CD4-positive, CD25-positive, alpha-beta regulatory T cell (primary cell): ENCODE results near the gene TCF7L1. TPM values are rescaled to one million over a fixed set of nuclear protein-coding genes. Genes with fewer than 3 reads are reported as not detected.

ENCODE experiments used
- ATAC-seq, 2 donors: fragments of 150-1000 bp; cut with Tn5 transposase; one replicate each; pipeline ENCODE4 v1.10.0; 2021; ENCODE audit warnings: low read depth in 2 of 2, moderate number of reproducible peaks in 2 of 2, moderate library complexity in 1 of 2
- DNase-seq, 3 donors: peaks; one replicate each; pipeline versions ENCODE4 v3.0.0 to v3.0.0-alpha.2; 2012 to 2022; ENCODE audit warnings: mixed read lengths in 1 of 3
- H3K27ac ChIP-seq: one replicate; pipeline ENCODE4 v1.7.0; 2013; ENCODE audit warnings: mild to moderate bottlenecking, low read length; ENCODE audit not compliant: insufficient read depth, poor library complexity, severe bottlenecking
- H3K27me3 ChIP-seq: one replicate; pipeline ENCODE4 v1.7.0; 2013; ENCODE audit warnings: low read length; ENCODE audit not compliant: control insufficient read depth, insufficient read depth
- H3K36me3 ChIP-seq: one replicate; pipeline ENCODE4 v1.7.0; 2013; ENCODE audit warnings: mild to moderate bottlenecking, low read length, moderate library complexity; ENCODE audit not compliant: control insufficient read depth, insufficient read depth
- H3K4me1 ChIP-seq: 2 replicates; pipeline ENCODE4 v1.7.0; 2013; ENCODE audit warnings: mild to moderate bottlenecking, low read length; ENCODE audit not compliant: insufficient read depth, control insufficient read depth, poor library complexity, severe bottlenecking
- H3K4me3 ChIP-seq: one replicate; pipeline ENCODE4 v1.7.0; 2013; ENCODE audit warnings: low read depth, mild to moderate bottlenecking, low read length, moderate library complexity
- H3K9me3 ChIP-seq, 2 experiments: 1 replicate in 1 of 2; 2 replicates in 1 of 2; pipeline ENCODE4 v1.7.0; 2013; ENCODE audit warnings: low read length in 2 of 2, mild to moderate bottlenecking in 1 of 2, moderate library complexity in 1 of 2; ENCODE audit not compliant: control insufficient read depth in 2 of 2
- H3K27ac Mint-ChIP-seq, 3 donors: one replicate each; pipeline ENCODE4 v1.8.0; 2020 to 2022; ENCODE audit warnings: mild to moderate bottlenecking in 3 of 3, mixed read lengths in 3 of 3, moderate library complexity in 2 of 3
- H3K27me3 Mint-ChIP-seq: one replicate; pipeline ENCODE4 v1.8.0; 2022; ENCODE audit warnings: mild to moderate bottlenecking, mixed read lengths
- H3K36me3 Mint-ChIP-seq: one replicate; pipeline ENCODE4 v1.8.0; 2020; ENCODE audit warnings: mixed read lengths
- H3K4me1 Mint-ChIP-seq, 4 donors: one replicate each; pipeline ENCODE4 v1.8.0; 2020 to 2022; ENCODE audit warnings: mixed read lengths in 4 of 4, mild to moderate bottlenecking in 1 of 4
- H3K4me3 Mint-ChIP-seq, 4 donors: one replicate each; pipeline ENCODE4 v1.8.0; 2020 to 2022; ENCODE audit warnings: mild to moderate bottlenecking in 4 of 4, mixed read lengths in 4 of 4, moderate library complexity in 3 of 4
- H3K9me3 Mint-ChIP-seq, 7 donors: one replicate each; pipeline ENCODE4 v1.8.0; 2020 to 2022; ENCODE audit warnings: mixed read lengths in 7 of 7, mild to moderate bottlenecking in 3 of 7, moderate library complexity in 2 of 7
- polyA plus RNA-seq, 4 donors: library from polyadenylated mRNA; unstranded; fragments of 300-500 nt; fragmentation: Illumina TruSeq; gene quantifications; one replicate each; pipeline ENCODE4 v1.2.3, GENCODE V29; 2021
- total RNA-seq: library from RNA; stranded (reverse); gene quantifications from one replicate; pipeline ENCODE4 v1.2.3, GENCODE V29; 2022

The TCF7L1 gene
- total and polyA plus RNA-seq, 5 donors from 2014 or later = 0.07 to 0.10 TPM; not detected in 3

- no peak overlapping the region for H3K27ac ChIP-seq
- no peaks in the 10 kb centered on the region for H3K27me3 ChIP-seq
- DNase-seq (no peak), ATAC-seq (no peak)
- Mint-ChIP-seq H3K4me1 (no peaks in the 10 kb centered on the region), H3K4me3 (no peak overlapping the region), H3K9me3 (no peaks in the 10 kb centered on the region), H3K36me3 (no peaks in the 10 kb centered on the region), H3K27ac (no peak overlapping the region), H3K27me3 (peaks cover 21% of the 10 kb centered on the region)
- no peaks in the 10 kb centered on the region for H3K36me3 ChIP-seq
- H3K4me3 ChIP-seq = no peak overlapping the region
- H3K4me1 ChIP-seq = no peaks in the 10 kb centered on the region
- H3K9me3 ChIP-seq = peaks cover 0 to 1% of the 10 kb centered on the region in 2 experiments
These were observed 32.8 kb downstream of the TCF7L1 start for GRCh38 chr2:85166021-85166420.

GRCh38 chr2:85167479-85167878 lies 34.3 kb downstream of the TCF7L1 start:
- H3K36me3 ChIP-seq = no peaks in the 10 kb centered on the region
- no peaks in the 10 kb centered on the region for H3K4me1 ChIP-seq
- no peak overlapping the region for H3K4me3 ChIP-seq
- no peaks in the 10 kb centered on the region for H3K27me3 ChIP-seq
- ATAC-seq (no peak), DNase-seq (no peak)
- H3K27ac ChIP-seq = no peak overlapping the region
- Mint-ChIP-seq H3K27ac (no peak overlapping the region), H3K4me3 (no peak overlapping the region), H3K4me1 (no peaks in the 10 kb centered on the region), H3K9me3 (peaks cover 0 to 2% (median 0%) of the 10 kb centered on the region in 7 donors), H3K27me3 (peaks cover 15% of the 10 kb centered on the region), H3K36me3 (no peaks in the 10 kb centered on the region)
- H3K9me3 ChIP-seq = peaks cover 0 to 1% of the 10 kb centered on the region in 2 experiments

- H3K27ac Mint-ChIP-seq = no peak overlapping the region
These were observed 35.8 kb downstream of the TCF7L1 start for GRCh38 chr2:85168942-85169341.

GRCh38 chr2:85169581-85169980 lies 36.4 kb downstream of the TCF7L1 start:
- Mint-ChIP-seq H3K27ac (no peak overlapping the region), H3K9me3 (peaks cover 0 to 2% (median 0%) of the 10 kb centered on the region in 7 donors), H3K4me3 (no peak overlapping the region), H3K36me3 (no peaks in the 10 kb centered on the region), H3K4me1 (no peaks in the 10 kb centered on the region), H3K27me3 (peaks cover 5% of the 10 kb centered on the region)
- Histone ChIP-seq H3K36me3 (no peaks in the 10 kb centered on the region), H3K4me3 (no peak overlapping the region), H3K4me1 (no peaks in the 10 kb centered on the region), H3K9me3 (peaks cover 0 to 1% of the 10 kb centered on the region in 2 experiments), H3K27ac (no peak overlapping the region), H3K27me3 (no peaks in the 10 kb centered on the region)
- no peak for DNase-seq
- ATAC-seq = no peak

More at GRCh38 chr2:85168942-85169341, 35.8 kb downstream of the TCF7L1 start:
- no peak for ATAC-seq
- Histone ChIP-seq H3K9me3 (peaks cover 0 to 1% of the 10 kb centered on the region in 2 experiments), H3K36me3 (no peaks in the 10 kb centered on the region), H3K4me1 (no peaks in the 10 kb centered on the region), H3K27me3 (no peaks in the 10 kb centered on the region), H3K4me3 (no peak overlapping the region), H3K27ac (no peak overlapping the region)
- Mint-ChIP-seq H3K4me3 (no peak overlapping the region), H3K4me1 (no peaks in the 10 kb centered on the region), H3K9me3 (peaks cover 0 to 2% (median 0%) of the 10 kb centered on the region in 7 donors), H3K36me3 (no peaks in the 10 kb centered on the region), H3K27me3 (peaks cover 10% of the 10 kb centered on the region)
- no peak for DNase-seq

GRCh38 chr2:85170938-85171475 lies 37.8 kb downstream of the TCF7L1 start:
- no peak overlapping the region for H3K4me3 ChIP-seq
- no peak overlapping the region for H3K27ac ChIP-seq
- H3K4me1 Mint-ChIP-seq = no peaks in the 10 kb centered on the region
- H3K4me1 ChIP-seq = no peaks in the 10 kb centered on the region
- no peak overlapping the region for H3K4me3 Mint-ChIP-seq
- H3K36me3 Mint-ChIP-seq = no peaks in the 10 kb centered on the region
- peaks cover 5% of the 10 kb centered on the region for H3K27me3 Mint-ChIP-seq
- ATAC-seq = no peak
- no peaks in the 10 kb centered on the region for H3K27me3 ChIP-seq
- H3K36me3 ChIP-seq = no peaks in the 10 kb centered on the region
- H3K27ac Mint-ChIP-seq = no peak overlapping the region
- DNase-seq = no peak
- peaks cover 0 to 1% of the 10 kb centered on the region in 2 experiments for H3K9me3 ChIP-seq
- H3K9me3 Mint-ChIP-seq = peaks cover 0 to 2% (median 0%) of the 10 kb centered on the region in 7 donors

GRCh38 chr2:85171916-85172315 lies 38.7 kb downstream of the TCF7L1 start:
- no peaks in the 10 kb centered on the region for H3K36me3 ChIP-seq
- H3K4me1 ChIP-seq = no peaks in the 10 kb centered on the region
- H3K27ac ChIP-seq = no peak overlapping the region
- Mint-ChIP-seq H3K4me1 (no peaks in the 10 kb centered on the region), H3K4me3 (no peak overlapping the region), H3K9me3 (peaks cover 0 to 2% (median 0%) of the 10 kb centered on the region in 7 donors), H3K27ac (no peak overlapping the region), H3K36me3 (no peaks in the 10 kb centered on the region), H3K27me3 (peaks cover 5% of the 10 kb centered on the region)
- no peak overlapping the region for H3K4me3 ChIP-seq
- peaks cover 0 to 1% of the 10 kb centered on the region in 2 experiments for H3K9me3 ChIP-seq
- DNase-seq (no peak), ATAC-seq (no peak)
- H3K27me3 ChIP-seq = no peaks in the 10 kb centered on the region

GRCh38 chr2:85173909-85174308 lies 40.7 kb downstream of the TCF7L1 start:
- H3K4me3 ChIP-seq = no peak overlapping the region
- no peak for ATAC-seq
- peaks cover 7% of the 10 kb centered on the region for H3K4me1 ChIP-seq
- no peaks in the 10 kb centered on the region for H3K27me3 ChIP-seq
- no peak overlapping the region for H3K4me3 Mint-ChIP-seq
- DNase-seq = no peak
- H3K27ac Mint-ChIP-seq = no peak overlapping the region
- no peak overlapping the region for H3K27ac ChIP-seq
- no peaks in the 10 kb centered on the region for H3K36me3 ChIP-seq
- peaks cover 0 to 13% (median 10%) of the 10 kb centered on the region in 4 donors for H3K4me1 Mint-ChIP-seq
- H3K9me3 ChIP-seq = peaks cover 0 to 1% of the 10 kb centered on the region in 2 experiments
- no peaks in the 10 kb centered on the region for H3K36me3 Mint-ChIP-seq
- H3K9me3 Mint-ChIP-seq = peaks cover 0 to 2% (median 0%) of the 10 kb centered on the region in 7 donors
- H3K27me3 Mint-ChIP-seq = peaks cover 11% of the 10 kb centered on the region

- H3K27me3 ChIP-seq = no peaks in the 10 kb centered on the region
- no peak overlapping the region for H3K27ac Mint-ChIP-seq
- no peak for DNase-seq
- no peak overlapping the region for H3K4me3 ChIP-seq
- H3K9me3 Mint-ChIP-seq = peaks cover 0 to 2% (median 0%) of the 10 kb centered on the region in 7 donors
- H3K36me3 Mint-ChIP-seq = no peaks in the 10 kb centered on the region
- peaks cover 11% of the 10 kb centered on the region for H3K27me3 Mint-ChIP-seq
- peaks cover 0 to 15% (median 10%) of the 10 kb centered on the region in 4 donors for H3K4me1 Mint-ChIP-seq
- no peak overlapping the region for H3K27ac ChIP-seq
- peaks cover 0 to 1% of the 10 kb centered on the region in 2 experiments for H3K9me3 ChIP-seq
- no peaks in the 10 kb centered on the region for H3K36me3 ChIP-seq
- peaks cover 8% of the 10 kb centered on the region for H3K4me1 ChIP-seq
- H3K4me3 Mint-ChIP-seq = no peak overlapping the region
- ATAC-seq = no peak
These were observed 41.8 kb downstream of the TCF7L1 start for GRCh38 chr2:85174943-85175342.
